Measurements from ENCODE around the gene TBC1D5. TPM values are rescaled to one million over a fixed set of nuclear protein-coding genes. Genes with fewer than 3 reads are reported as not detected.

Gene TBC1D5
- total and polyA plus RNA-seq, 2 of the 8 experiments (the other 6 are each of a cell fraction or from before 2014, with no cell fraction given), result 11.0 to 22.9 TPM

GRCh38 chr3:17121336-17121735, 621.1 kb downstream of the TBC1D5 start:
- Histone ChIP-seq H2BK5ac (ENCODE audit: low read depth, low read length) (no peak overlapping the region), H3K79me2 (ENCODE audit: control insufficient read depth in 1 of 2, insufficient read depth in 2 of 2, low read length in 2 of 2) (no peaks in the 10 kb centered on the region), H3K27me3 (replicated peaks in 1 of 4; ENCODE audit: control insufficient read depth in 3 of 4, extremely low read depth in 1 of 4, insufficient read depth in 3 of 4, low read length in 3 of 4) (no peaks in the 10 kb centered on the region), H2BK12ac (ENCODE audit: low read depth, low read length) (no peak overlapping the region), H3K4me1 (replicated peaks in 1 of 4; ENCODE audit: control insufficient read depth in 3 of 4, insufficient read depth in 4 of 4, low read length in 3 of 4) (no peaks in the 10 kb centered on the region), H3K14ac (ENCODE audit: insufficient read length) (no peak overlapping the region), H3K23me2 (ENCODE audit: low read depth, low read length) (no peaks in the 10 kb centered on the region), H2AFZ (ENCODE audit: low read length) (no peak overlapping the region), H4K8ac (ENCODE audit: extremely low read depth, insufficient read depth, low read length) (no peak overlapping the region), H4K5ac (ENCODE audit: insufficient read length, low read depth, low read length) (no peak overlapping the region), H2BK15ac (ENCODE audit: low read length) (no peak overlapping the region), H3K4me3 (ENCODE audit: extremely low read depth in 1 of 4, insufficient read depth in 2 of 4, low read depth in 3 of 4, low read length in 4 of 4) (no peak overlapping the region), H2BK120ac (replicated peaks; ENCODE audit: low read depth, low read length) (no peak overlapping the region), H4K91ac (replicated peaks; ENCODE audit: insufficient read length, low read length) (no peak overlapping the region), H2AK5ac (ENCODE audit: low read depth, low read length) (no peak overlapping the region), H3K23ac (ENCODE audit: insufficient read length) (no peak overlapping the region), H3K9me3 (ENCODE audit: insufficient read depth in 2 of 2, low read depth in 1 of 2, low read length in 1 of 2) (no peaks in the 10 kb centered on the region), H3K36me3 (ENCODE audit: control insufficient read depth in 2 of 4, insufficient read depth in 4 of 4, low read length in 3 of 4) (no peaks in the 10 kb centered on the region), H3K79me1 (ENCODE audit: low read depth, low read length) (no peaks in the 10 kb centered on the region), H3K4me2 (ENCODE audit: insufficient read depth in 1 of 2, low read depth in 2 of 2, low read length in 2 of 2) (no peak overlapping the region), H3K56ac (replicated peaks; ENCODE audit: insufficient read length, low read depth, low read length) (no peak overlapping the region), H3K18ac (ENCODE audit: extremely low read depth, low read length) (no peak overlapping the region), H3K4ac (replicated peaks; ENCODE audit: insufficient read length, low read depth, low read length) (no peak overlapping the region), H4K20me1 (replicated peaks in 1 of 2; ENCODE audit: control insufficient read depth in 1 of 2, insufficient read depth in 2 of 2, low read length in 2 of 2) (no peaks in the 10 kb centered on the region), H2BK20ac (ENCODE audit: low read length) (no peak overlapping the region), H3K27ac (ENCODE audit: low read depth, low read length) (no peak overlapping the region), H3K9ac (replicated peaks in 1 of 4; ENCODE audit: extremely low read depth in 1 of 4, low read depth in 3 of 4, low read length in 3 of 4) (no peak overlapping the region)
- DNase-seq (ENCODE audit: low read depth in 1 of 2, low spot score in 2 of 2) (no peak), FAIRE-seq (no peak)
- ChIA-PET POLR2A (ENCODE audit: partially characterized antibody) (no interaction called here), CTCF (ENCODE audit: partially characterized antibody) (no interaction called here)
- 78% methylated on average over 2 of the region's 2 CpGs; no CpG with 5 or more reads in 1 of the 2 experiments for WGBS, 2 experiments (ENCODE audit: extremely low coverage in 1 of 2, insufficient coverage in 1 of 2, insufficient read length in 1 of 2, insufficient replicate concordance in 2 of 2, low coverage in 1 of 2, low lambda C conversion rate in 2 of 2, missing lambda C conversion rate in 1 of 2)
- TF ChIP-seq CTBP2 (IDR thresholded peaks at IDR 0.05; ENCODE audit: borderline replicate concordance, insufficient read depth, insufficient read length, low read length) (no peak), HDAC6 (IDR thresholded peaks at IDR 0.05; ENCODE audit: low read depth, low read length) (no peak), GABPA (IDR thresholded peaks at IDR 0.05; ENCODE audit: borderline replicate concordance, insufficient read depth, low read length) (no peak), GTF2F1 (IDR thresholded peaks at IDR 0.05; ENCODE audit: borderline replicate concordance, low read depth, low read length) (no peak), TBP (IDR thresholded peaks at IDR 0.05; ENCODE audit: low read depth, low read length) (no peak), BRCA1 (IDR thresholded peaks at IDR 0.05; ENCODE audit: low read depth, low read length) (no peak)
